PC-9 (cell line): Measurements from ENCODE around the gene CACNA1A. TPM values are rescaled to one million over a fixed set of nuclear protein-coding genes. Genes with fewer than 3 reads are reported as not detected.

ENCODE experiments used
- BruUV-seq: library from RNA; stranded (reverse); fragments of 400-500 nt; replicated peaks from 2 replicates; lab custom pipeline; 2021; lab: Mats Ljungman, UMichigan
- CTCF ChIA-PET: fragments of 300-600 bp; sonication (Branson Sonifier 250); formaldehyde crosslinking; loops from one replicate; lab custom pipeline; 2022; ENCODE audit warnings: antibody characterized with exemption; lab: Charles Lee
- POLR2A ChIA-PET: fragments of 300-600 bp; sonication (Branson Sonifier 250); formaldehyde crosslinking; loops from one replicate; lab custom pipeline; 2022; ENCODE audit warnings: antibody characterized with exemption; ENCODE audit not compliant: unreplicated experiment; lab: Charles Lee
- DNase-seq, 2 experiments: peaks; one replicate each; pipeline versions ENCODE4 v3.0.0 to v3.0.0-alpha.2; 2015 to 2022; ENCODE audit warnings: mixed read lengths in 1 of 2
- H2AFZ ChIP-seq: fragments of 200-600 bp; sonication (generic); 2 replicates; pipeline ENCODE4 v1.8.1; 2017; ENCODE audit warnings: antibody characterized with exemption
- H3F3A ChIP-seq: fragments of 200-600 bp; sonication (generic); 2 replicates; pipeline ENCODE4 v1.8.1; 2017; ENCODE audit warnings: antibody characterized with exemption, mild to moderate bottlenecking, low read depth; ENCODE audit not compliant: insufficient read depth
- H3K27ac ChIP-seq: fragments of 200-600 bp; sonication (generic); 2 replicates; pipeline ENCODE4 v1.6.1; 2016; ENCODE audit warnings: mixed run types
- H3K27me3 ChIP-seq: fragments of 200-600 bp; sonication (generic); 2 replicates; pipeline ENCODE4 v1.6.1; 2016; ENCODE audit warnings: low read depth, mixed run types; ENCODE audit not compliant: insufficient read depth
- H3K36me3 ChIP-seq: fragments of 200-600 bp; sonication (generic); 2 replicates; pipeline ENCODE4 v1.6.1; 2016; ENCODE audit warnings: low read depth, mixed run types
- H3K4me1 ChIP-seq: fragments of 200-600 bp; sonication (generic); replicated peaks from 2 replicates; pipeline ENCODE4 v1.6.1; 2016; ENCODE audit warnings: mixed run types; ENCODE audit not compliant: insufficient read depth
- H3K4me2 ChIP-seq: fragments of 200-600 bp; sonication (generic); 2 replicates; pipeline ENCODE4 v1.6.1; 2017; ENCODE audit warnings: mixed run types
- H3K4me3 ChIP-seq: fragments of 200-600 bp; sonication (generic); 2 replicates; pipeline ENCODE4 v1.6.1; 2016; ENCODE audit warnings: mixed run types
- H3K79me2 ChIP-seq: fragments of 200-600 bp; sonication (generic); 2 replicates; pipeline ENCODE4 v1.6.1; 2017; ENCODE audit warnings: low read depth, mixed run types
- H3K9me2 ChIP-seq: fragments of 200-600 bp; sonication (generic); 2 replicates; pipeline ENCODE4 v1.8.1; 2017; ENCODE audit warnings: mild to moderate bottlenecking; ENCODE audit not compliant: insufficient read depth
- H3K9me3 ChIP-seq: fragments of 200-600 bp; sonication (generic); 2 replicates; pipeline ENCODE4 v1.8.1; 2016; ENCODE audit warnings: low read depth; ENCODE audit not compliant: insufficient read depth
- H4K20me1 ChIP-seq: fragments of 200-600 bp; sonication (generic); 2 replicates; pipeline ENCODE4 v1.8.1; 2017; ENCODE audit not compliant: insufficient read depth
- CTCF ChIP-seq: fragments of 200-600 bp; sonication (generic); conservative IDR thresholded peaks from 2 replicates; pipeline ENCODE4 v1.6.1; 2017; ENCODE audit warnings: mixed run types, antibody characterized with exemption, mild to moderate bottlenecking, moderate library complexity
- EZH2 ChIP-seq: fragments of 200-600 bp; sonication (generic); IDR thresholded peaks from 2 replicates; pipeline ENCODE4 v1.8.0; 2017; ENCODE audit warnings: antibody characterized with exemption, low read depth
- intact Hi-C: fragments of 100-400 bp; cut with micrococcal nuclease; formaldehyde crosslinking; loops from one replicate; pipeline ENCODE4 v1.10.0; 2022; ENCODE audit not compliant: unreplicated experiment
- total RNA-seq: library from RNA; stranded (reverse); gene quantifications from 2 replicates; pipeline ENCODE4 v1.2.3, GENCODE V29; 2021

CACNA1A gene
- total RNA-seq, 1 experiment from 2014 or later: 0.35 TPM

GRCh38 chr19:13240312-13241022, 265.8 kb downstream of the CACNA1A start:
- Histone ChIP-seq H3K36me3 (no peaks in the 10 kb centered on the region), H3K27me3 (peaks cover 3% of the 10 kb centered on the region; the same call in 1 of the 2 replicates), H2AFZ (no peak overlapping the region), H3K9me3 (no peaks in the 10 kb centered on the region), H3K79me2 (no peaks in the 10 kb centered on the region), H4K20me1 (no peaks in the 10 kb centered on the region), H3K4me2 (no peak overlapping the region), H3K9me2 (no peaks in the 10 kb centered on the region), H3F3A (peaks cover 5% of the 10 kb centered on the region; the same call in 1 of the 2 replicates), H3K27ac (no peak overlapping the region), H3K4me3 (no peak overlapping the region), H3K4me1 (no peaks in the 10 kb centered on the region)
- ChIA-PET CTCF (no interaction called here), POLR2A (no interaction called here)
- no peak for TF ChIP-seq EZH2
- TF ChIP-seq CTCF: no peak
- no TSS peak for BruUV-seq
- intact Hi-C loops: no loop called here
- DNase-seq: peak in 1 of 2 experiments; percentile 32

- H3K36me3 ChIP-seq: no peaks in the 10 kb centered on the region
- H3K9me2 ChIP-seq: no peaks in the 10 kb centered on the region
- H4K20me1 ChIP-seq: no peaks in the 10 kb centered on the region
- peaks cover 3% of the 10 kb centered on the region; the same call in 1 of the 2 replicates for H3K27me3 ChIP-seq
- H3K27ac ChIP-seq: no peak overlapping the region
- ChIA-PET CTCF (no interaction called here), POLR2A (no interaction called here)
- no peaks in the 10 kb centered on the region for H3K79me2 ChIP-seq
- H3K4me1 ChIP-seq: no peaks in the 10 kb centered on the region
- intact Hi-C loops: no loop called here
- no peak for DNase-seq
- no peak overlapping the region for H3K4me3 ChIP-seq
- TF ChIP-seq CTCF: no peak
- no peak for TF ChIP-seq EZH2
- H2AFZ ChIP-seq: no peak overlapping the region
- BruUV-seq: no TSS peak
- H3F3A ChIP-seq: peaks cover 5% of the 10 kb centered on the region; the same call in 1 of the 2 replicates
- H3K4me2 ChIP-seq: no peak overlapping the region
- H3K9me3 ChIP-seq: no peaks in the 10 kb centered on the region
Observed at GRCh38 chr19:13238891-13239534, 267.3 kb downstream of the CACNA1A start.

- ChIA-PET CTCF (no interaction called here), POLR2A (no interaction called here)
- Histone ChIP-seq H3K36me3 (no peaks in the 10 kb centered on the region), H3K4me2 (no peak overlapping the region), H3K79me2 (no peaks in the 10 kb centered on the region), H3K4me3 (no peak overlapping the region), H3K27ac (no peak overlapping the region), H3F3A (no peaks in the 10 kb centered on the region; the same call in 1 of the 2 replicates), H2AFZ (no peak overlapping the region), H3K9me3 (no peaks in the 10 kb centered on the region), H3K27me3 (peaks cover 3% of the 10 kb centered on the region; the same call in 1 of the 2 replicates), H4K20me1 (no peaks in the 10 kb centered on the region), H3K4me1 (peaks cover 11% of the 10 kb centered on the region), H3K9me2 (no peaks in the 10 kb centered on the region)
- intact Hi-C loops: no loop called here
- no peak for DNase-seq
- BruUV-seq: no TSS peak
- TF ChIP-seq CTCF (peak; percentile 23; the same call in 1 of the 2 replicates), EZH2 (no peak)
Observed at GRCh38 chr19:13234518-13234917, 271.8 kb downstream of the CACNA1A start.
